ENCODE results near the gene CABCOCO1. TPM values are rescaled to one million over a fixed set of nuclear protein-coding genes. Genes with fewer than 3 reads are reported as not detected.

CABCOCO1 gene
- not detected for total RNA-seq

GRCh38 chr10:61662794-61663259 is at the start of gene CABCOCO1:
Gene CABCOCO1, plus strand, starts transcription at chr10:61662929. Its CDS starts 44 bp downstream, at chr10:61662973.
- intact Hi-C loops (cut with DNase I, micrococcal nuclease) = no loop called here
- no peak within 1 kb of the TSS for H3K4me3 Mint-ChIP-seq
- ChIA-PET POLR2A (no interaction called here), CTCF (no interaction called here)
- H3K4me1 Mint-ChIP-seq = no peaks in the 10 kb centered on the region
- H3K9me3 Mint-ChIP-seq (ENCODE audit: low read depth) = no peaks in the 10 kb centered on the region
- peak; percentile 7 for DNase-seq
- peaks cover 31% of the 10 kb centered on the region for H3K27me3 Mint-ChIP-seq
- no peak for ATAC-seq
- no peak within 1 kb of the TSS for H3K27ac Mint-ChIP-seq
- no peaks in the 10 kb centered on the region for H3K36me3 Mint-ChIP-seq (ENCODE audit: low read depth)

DNA sequence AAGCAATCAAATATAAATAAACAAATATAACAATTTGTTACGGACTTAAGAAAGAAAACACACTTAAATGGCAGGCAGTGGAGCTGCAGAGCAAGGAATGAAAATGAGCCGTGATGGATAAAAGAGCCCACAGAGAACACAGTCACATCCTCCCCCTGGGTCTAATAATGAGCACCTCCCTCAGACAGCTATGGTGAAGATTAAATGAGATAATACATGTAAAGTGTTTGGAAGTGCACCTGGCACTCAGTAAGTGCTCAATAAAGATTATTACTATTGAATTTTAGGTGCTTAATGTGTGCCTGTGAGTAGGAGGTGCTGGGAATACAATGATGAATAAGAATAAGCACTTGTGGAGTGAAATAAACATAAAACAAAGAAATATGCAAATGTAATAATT is 49.1 kb upstream of the CABCOCO1 start:
- ATAC-seq (no peak), DNase-seq (no peak)
- H3K4me3 Mint-ChIP-seq = no peak overlapping the region
- CTCF ChIA-PET = interaction anchor here (1.1 kb wide), 1 partner anchor 9 kb away, joined by 5 read pairs; no protein-coding TSS in a partner anchor
- no peak overlapping the region for H3K27ac Mint-ChIP-seq
- intact Hi-C loops (cut with DNase I, micrococcal nuclease) = no loop called here
- no peaks in the 10 kb centered on the region for H3K36me3 Mint-ChIP-seq (ENCODE audit: low read depth)
- H3K27me3 Mint-ChIP-seq = peaks cover 3% of the 10 kb centered on the region
- H3K4me1 Mint-ChIP-seq = no peaks in the 10 kb centered on the region
- no peaks in the 10 kb centered on the region for H3K9me3 Mint-ChIP-seq (ENCODE audit: low read depth)
- POLR2A ChIA-PET = no interaction called here

- Mint-ChIP-seq H3K27me3 (peaks cover 2% of the 10 kb centered on the region), H3K27ac (no peak overlapping the region), H3K9me3 (ENCODE audit: low read depth) (no peaks in the 10 kb centered on the region), H3K4me1 (no peaks in the 10 kb centered on the region), H3K36me3 (ENCODE audit: low read depth) (no peaks in the 10 kb centered on the region), H3K4me3 (no peak overlapping the region)
- no peak for DNase-seq
- no peak for ATAC-seq
- POLR2A ChIA-PET = no interaction called here
- intact Hi-C loops (cut with DNase I, micrococcal nuclease) = no loop called here
- CTCF ChIA-PET = interaction anchor here (0.7 kb wide), 1 partner anchor 249 kb away, joined by 3 read pairs; no protein-coding TSS in a partner anchor
Observed at GRCh38 chr10:61616611-61617010, 46.1 kb upstream of the CABCOCO1 start.

GRCh38 chr10:61617180-61617579 is 45.5 kb upstream of the CABCOCO1 start:
- Mint-ChIP-seq H3K9me3 (ENCODE audit: low read depth) (no peaks in the 10 kb centered on the region), H3K27ac (no peak overlapping the region), H3K27me3 (peaks cover 2% of the 10 kb centered on the region), H3K4me1 (no peaks in the 10 kb centered on the region), H3K36me3 (ENCODE audit: low read depth) (no peaks in the 10 kb centered on the region), H3K4me3 (no peak overlapping the region)
- ATAC-seq (no peak), DNase-seq (no peak)
- CTCF ChIA-PET = no interaction called here
- POLR2A ChIA-PET = no interaction called here
- intact Hi-C loops (cut with DNase I, micrococcal nuclease) = no loop called here

DNA sequence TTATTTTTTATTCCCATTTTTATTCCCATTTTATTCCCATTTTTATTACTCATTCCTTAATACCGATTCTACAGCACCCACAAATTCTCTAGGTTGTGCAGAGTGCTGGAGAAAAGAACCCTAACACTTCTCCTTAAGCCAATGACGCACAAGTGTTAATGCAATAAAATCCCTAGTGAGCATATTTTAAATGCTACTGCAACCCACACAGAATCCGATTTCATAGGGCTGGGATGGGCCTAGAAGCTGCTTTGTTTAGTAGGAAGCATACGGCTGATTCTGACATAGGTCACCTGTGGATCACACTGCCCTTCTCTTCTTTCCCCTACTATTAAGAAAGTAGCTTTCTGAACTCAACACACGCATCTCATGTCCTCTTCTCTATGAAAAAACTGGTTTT is 45.1 kb upstream of the CABCOCO1 start:
- CTCF ChIA-PET = interaction anchor here (0.9 kb wide), 1 partner anchor 17 kb away, joined by 3 read pairs; no protein-coding TSS in a partner anchor
- DNase-seq (no peak), ATAC-seq (no peak)
- H3K4me1 Mint-ChIP-seq = no peaks in the 10 kb centered on the region
- peaks cover 2% of the 10 kb centered on the region for H3K27me3 Mint-ChIP-seq
- intact Hi-C loops (cut with DNase I, micrococcal nuclease) = no loop called here
- no peaks in the 10 kb centered on the region for H3K36me3 Mint-ChIP-seq (ENCODE audit: low read depth)
- no peak overlapping the region for H3K27ac Mint-ChIP-seq
- H3K9me3 Mint-ChIP-seq (ENCODE audit: low read depth) = no peaks in the 10 kb centered on the region
- H3K4me3 Mint-ChIP-seq = no peak overlapping the region
- POLR2A ChIA-PET = no interaction called here

DNA sequence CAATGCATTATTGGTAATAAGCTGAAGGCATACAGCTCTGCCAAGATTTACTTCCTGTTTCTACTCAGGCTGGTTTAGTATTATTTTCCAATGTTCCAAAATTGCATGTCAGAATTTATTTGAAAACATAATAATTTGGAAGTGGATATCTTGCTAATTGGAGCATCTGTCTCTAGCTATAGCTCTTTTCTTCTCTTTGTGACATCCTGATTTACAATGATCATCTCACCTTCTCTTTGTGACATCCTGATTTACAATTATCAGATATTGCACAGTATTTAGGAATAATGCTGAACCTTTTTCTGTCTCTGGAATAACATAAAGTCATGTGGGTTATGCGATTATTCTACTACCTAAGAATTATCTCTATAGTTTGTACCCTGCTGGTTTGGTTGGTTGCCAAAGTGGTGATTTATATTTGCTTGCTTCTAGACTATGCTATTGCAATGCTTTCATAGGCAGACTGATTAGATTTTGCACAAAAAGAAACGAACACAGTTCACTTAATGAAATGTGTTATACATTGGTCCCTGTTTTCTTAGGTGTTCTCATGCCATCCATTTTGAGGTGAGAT is 44.3 kb upstream of the CABCOCO1 start:
- Mint-ChIP-seq H3K9me3 (ENCODE audit: low read depth) (no peaks in the 10 kb centered on the region), H3K4me1 (no peaks in the 10 kb centered on the region)

GRCh38 chr10:61620506-61620905 is 42.2 kb upstream of the CABCOCO1 start:
- ChIA-PET POLR2A (no interaction called here), CTCF (interaction anchor here (0.6 to 1.0 kb wide), 2 partner anchors 11 to 201 kb away, joined by 3 read pairs; no protein-coding TSS in a partner anchor)
- no peaks in the 10 kb centered on the region for H3K9me3 Mint-ChIP-seq (ENCODE audit: low read depth)
- H3K36me3 Mint-ChIP-seq (ENCODE audit: low read depth) = no peaks in the 10 kb centered on the region
- intact Hi-C loops (cut with DNase I, micrococcal nuclease) = no loop called here
- no peak for DNase-seq
- H3K27ac Mint-ChIP-seq = no peak overlapping the region
- no peaks in the 10 kb centered on the region for H3K4me1 Mint-ChIP-seq
- no peak for ATAC-seq
- peaks cover 3% of the 10 kb centered on the region for H3K27me3 Mint-ChIP-seq
- H3K4me3 Mint-ChIP-seq = no peak overlapping the region

More for the DNA sequence above, 44.3 kb upstream of the CABCOCO1 start:
- no peaks in the 10 kb centered on the region for H3K36me3 Mint-ChIP-seq (ENCODE audit: low read depth)
- POLR2A ChIA-PET = no interaction called here
- CTCF ChIA-PET = interaction anchor here (0.9 kb wide), 1 partner anchor 16 kb away, joined by 3 read pairs; no protein-coding TSS in a partner anchor
- DNase-seq (no peak), ATAC-seq (no peak)
- no peak overlapping the region for H3K27ac Mint-ChIP-seq
- intact Hi-C loops (cut with DNase I, micrococcal nuclease) = no loop called here
- H3K4me3 Mint-ChIP-seq = no peak overlapping the region
- H3K27me3 Mint-ChIP-seq = peaks cover 2% of the 10 kb centered on the region

DNA sequence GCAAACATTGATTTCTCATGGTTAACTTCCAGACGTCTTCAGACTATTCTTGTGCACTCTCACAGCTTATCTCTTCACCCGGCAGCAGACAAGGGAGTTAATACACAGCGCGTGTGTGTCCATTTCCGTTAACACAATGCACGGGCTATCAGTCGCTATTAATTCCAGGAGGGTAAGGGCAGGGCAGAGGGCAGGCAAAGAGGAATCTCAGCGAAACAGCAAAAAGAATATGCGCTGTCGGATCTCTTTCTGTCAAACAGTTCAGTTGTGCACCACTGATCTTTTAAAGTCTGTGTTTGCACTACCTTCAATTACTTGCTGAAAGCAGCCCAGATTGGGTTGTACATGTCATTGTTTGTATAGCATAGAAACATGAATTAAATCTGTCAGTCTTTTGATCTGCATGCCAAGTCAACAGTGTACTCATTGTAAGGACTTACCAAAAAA is 41.1 kb upstream of the CABCOCO1 start:
- H3K9me3 Mint-ChIP-seq (ENCODE audit: low read depth) = no peaks in the 10 kb centered on the region
- ChIA-PET CTCF (no interaction called here), POLR2A (no interaction called here)
- peaks cover 3% of the 10 kb centered on the region for H3K27me3 Mint-ChIP-seq
- intact Hi-C loops (cut with DNase I, micrococcal nuclease) = no loop called here
- H3K4me1 Mint-ChIP-seq = no peaks in the 10 kb centered on the region
- DNase-seq = no peak
- H3K4me3 Mint-ChIP-seq = no peak overlapping the region
- H3K27ac Mint-ChIP-seq = no peak overlapping the region
- no peak for ATAC-seq
- no peaks in the 10 kb centered on the region for H3K36me3 Mint-ChIP-seq (ENCODE audit: low read depth)

GRCh38 chr10:61623161-61623560 is 39.6 kb upstream of the CABCOCO1 start:
- POLR2A ChIA-PET = no interaction called here
- H3K4me3 Mint-ChIP-seq = no peak overlapping the region
- no peaks in the 10 kb centered on the region for H3K9me3 Mint-ChIP-seq (ENCODE audit: low read depth)
- intact Hi-C loops (cut with DNase I, micrococcal nuclease) = no loop called here
- CTCF ChIA-PET = interaction anchor here (0.7 to 1.2 kb wide), 2 partner anchors 16 to 176 kb away, joined by 3 to 4 read pairs; no protein-coding TSS in a partner anchor
- no peaks in the 10 kb centered on the region for H3K4me1 Mint-ChIP-seq
- no peak overlapping the region for H3K27ac Mint-ChIP-seq
- no peaks in the 10 kb centered on the region for H3K36me3 Mint-ChIP-seq (ENCODE audit: low read depth)
- H3K27me3 Mint-ChIP-seq = peaks cover 3% of the 10 kb centered on the region
- DNase-seq = no peak
- no peak for ATAC-seq

DNA sequence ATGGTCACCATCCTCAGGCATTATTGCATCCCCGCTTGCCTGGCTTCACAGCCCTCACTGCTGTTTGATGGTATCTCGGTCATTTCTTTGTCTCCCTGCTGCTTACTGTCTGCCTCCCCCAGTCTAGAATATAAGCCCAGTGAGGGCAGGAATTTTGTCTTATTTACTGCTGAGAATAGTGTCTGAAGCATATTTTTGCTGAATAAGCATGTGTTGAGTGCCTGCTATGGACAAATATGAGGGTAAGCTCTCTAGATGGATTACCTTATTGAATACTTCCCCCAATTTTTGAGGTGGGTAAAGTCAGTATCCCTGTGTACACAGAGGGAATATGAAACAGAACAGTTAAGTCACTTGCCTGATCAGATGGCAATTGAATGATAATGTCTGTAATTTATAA is 36.5 kb upstream of the CABCOCO1 start:
- H3K4me3 Mint-ChIP-seq = no peak overlapping the region
- POLR2A ChIA-PET = no interaction called here
- no peaks in the 10 kb centered on the region for H3K9me3 Mint-ChIP-seq (ENCODE audit: low read depth)
- intact Hi-C loops (cut with DNase I, micrococcal nuclease) = no loop called here
- CTCF ChIA-PET = no interaction called here
- no peak overlapping the region for H3K27ac Mint-ChIP-seq
- H3K4me1 Mint-ChIP-seq = no peaks in the 10 kb centered on the region
- H3K27me3 Mint-ChIP-seq = peaks cover 3% of the 10 kb centered on the region
- no peak for ATAC-seq
- no peak for DNase-seq
- no peaks in the 10 kb centered on the region for H3K36me3 Mint-ChIP-seq (ENCODE audit: low read depth)

DNA sequence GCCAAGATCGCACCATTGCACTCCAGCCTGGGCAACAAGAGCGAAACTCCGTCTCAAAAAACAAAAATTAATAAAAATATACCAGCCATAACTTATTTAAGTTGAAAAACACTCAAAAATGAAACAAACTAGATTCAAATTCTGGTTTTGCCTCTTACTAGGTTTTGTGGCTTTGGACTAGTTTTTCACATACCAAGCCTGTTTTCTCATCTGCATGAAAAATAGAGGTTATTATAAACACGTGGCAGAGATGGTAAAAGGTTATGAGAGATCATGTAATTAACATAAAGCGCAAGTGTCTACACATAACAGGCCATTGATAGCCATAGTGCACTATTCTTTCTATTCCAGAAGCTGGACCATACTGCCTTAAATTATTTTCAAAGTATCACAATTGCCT is 35.5 kb upstream of the CABCOCO1 start:
- CTCF ChIA-PET = no interaction called here
- no peaks in the 10 kb centered on the region for H3K36me3 Mint-ChIP-seq (ENCODE audit: low read depth)
- peaks cover 2% of the 10 kb centered on the region for H3K27me3 Mint-ChIP-seq
- POLR2A ChIA-PET = no interaction called here
- H3K9me3 Mint-ChIP-seq (ENCODE audit: low read depth) = no peaks in the 10 kb centered on the region
- no peak overlapping the region for H3K4me3 Mint-ChIP-seq
- intact Hi-C loops (cut with DNase I, micrococcal nuclease) = no loop called here
- ATAC-seq (no peak), DNase-seq (no peak)
- no peak overlapping the region for H3K27ac Mint-ChIP-seq
- H3K4me1 Mint-ChIP-seq = no peaks in the 10 kb centered on the region

- H3K4me3 Mint-ChIP-seq = no peak overlapping the region
- no peak overlapping the region for H3K27ac Mint-ChIP-seq
- intact Hi-C loops (cut with DNase I, micrococcal nuclease) = no loop called here
- no peaks in the 10 kb centered on the region for H3K4me1 Mint-ChIP-seq
- peaks cover 2% of the 10 kb centered on the region for H3K27me3 Mint-ChIP-seq
- no peaks in the 10 kb centered on the region for H3K9me3 Mint-ChIP-seq (ENCODE audit: low read depth)
- no peak for ATAC-seq
- DNase-seq = no peak
- POLR2A ChIA-PET = no interaction called here
- CTCF ChIA-PET = no interaction called here
- no peaks in the 10 kb centered on the region for H3K36me3 Mint-ChIP-seq (ENCODE audit: low read depth)
Observed at GRCh38 chr10:61628151-61628874, 34.4 kb upstream of the CABCOCO1 start.

Measured in activated CD4-positive, alpha-beta T cell treated with anti-CD3 and anti-CD28 coated beads for 36 hours (primary cell).